Measurements from ENCODE around the gene OR1M1.
"Not testable (repeated sequence)": the region's sequence is repeated elsewhere in the genome, so short reads cannot be mapped to it uniquely, and the experiment has no call there.

Gene OR1M1

GRCh38 chr19:9058905-9059667 lies 27.8 kb upstream of the OR1M1 start:
- no peak for DNase-seq (ENCODE audit: low read depth)
- no peak for TF ChIP-seq CTCF (conservative IDR thresholded peaks at IDR 0.05; ENCODE audit: control insufficient read depth, insufficient read depth, low read depth, low read length)
- no peak overlapping the region for H3K4me3 ChIP-seq (ENCODE audit: control insufficient read depth, low read depth, low read length)

- no peak for DNase-seq (ENCODE audit: low read depth)
- TF ChIP-seq CTCF (conservative IDR thresholded peaks at IDR 0.05; ENCODE audit: control insufficient read depth, insufficient read depth, low read depth, low read length) = no peak
- H3K4me3 ChIP-seq (ENCODE audit: control insufficient read depth, low read depth, low read length) = no peak overlapping the region
Measured at GRCh38 chr19:9060564-9061340, 26.1 kb upstream of the OR1M1 start.

- no peak for TF ChIP-seq CTCF (conservative IDR thresholded peaks at IDR 0.05; ENCODE audit: control insufficient read depth, insufficient read depth, low read depth, low read length)
- no peak for DNase-seq (ENCODE audit: low read depth)
- no peak overlapping the region for H3K4me3 ChIP-seq (ENCODE audit: control insufficient read depth, low read depth, low read length)
Measured at GRCh38 chr19:9061879-9062278, 25.0 kb upstream of the OR1M1 start.

GRCh38 chr19:9065457-9066014 lies 21.3 kb upstream of the OR1M1 start:
- H3K4me3 ChIP-seq (ENCODE audit: control insufficient read depth, low read depth, low read length) = no peak overlapping the region
- TF ChIP-seq CTCF (conservative IDR thresholded peaks at IDR 0.05; ENCODE audit: control insufficient read depth, insufficient read depth, low read depth, low read length) = no peak
- DNase-seq (ENCODE audit: low read depth) = no peak

GRCh38 chr19:9070066-9070465 lies 16.8 kb upstream of the OR1M1 start:
- DNase-seq (ENCODE audit: low read depth) = no peak
- no peak overlapping the region for H3K4me3 ChIP-seq (ENCODE audit: control insufficient read depth, low read depth, low read length)
- no peak for TF ChIP-seq CTCF (conservative IDR thresholded peaks at IDR 0.05; ENCODE audit: control insufficient read depth, insufficient read depth, low read depth, low read length)

GRCh38 chr19:9071720-9072119 lies 15.1 kb upstream of the OR1M1 start:
- not testable (repeated sequence) for DNase-seq (ENCODE audit: low read depth); H3K4me3 ChIP-seq (ENCODE audit: control insufficient read depth, low read depth, low read length)

GRCh38 chr19:9073806-9074205 lies 13.1 kb upstream of the OR1M1 start:
- no peak for DNase-seq (ENCODE audit: low read depth)
- no peak for TF ChIP-seq CTCF (conservative IDR thresholded peaks at IDR 0.05; ENCODE audit: control insufficient read depth, insufficient read depth, low read depth, low read length)
- H3K4me3 ChIP-seq (ENCODE audit: control insufficient read depth, low read depth, low read length) = no peak overlapping the region
